Thyroid gland (tissue), 4 donors: Measurements from ENCODE around the gene GRXCR2. TPM values are rescaled to one million over a fixed set of nuclear protein-coding genes. Genes with fewer than 3 reads are reported as not detected.
"Not testable (repeated sequence)": the region's sequence is repeated elsewhere in the genome, so short reads cannot be mapped to it uniquely, and the experiment has no call there.

Experiments
- DNase-seq, 2 donors: peaks; one replicate each; pipeline ENCODE4 v3.0.0-alpha.2; 2019
- H3K27ac ChIP-seq, 3 donors: fragments of 200-600 bp; sonication (generic); 1 replicate in 2 of 3; 2 replicates in 1 of 3; pipeline ENCODE4 v1.5.1; 2016 to 2019; ENCODE audit warnings: mild to moderate bottlenecking in 1 of 3, moderate library complexity in 1 of 3
- H3K27me3 ChIP-seq: fragments of 200-600 bp; sonication (generic); one replicate; pipeline ENCODE4 v1.5.1; 2019
- H3K36me3 ChIP-seq, 2 donors: fragments of 200-600 bp; sonication (generic); one replicate each; pipeline ENCODE4 v1.5.1; 2016 to 2019
- H3K4me1 ChIP-seq, 2 donors: fragments of 200-600 bp; sonication (generic); one replicate each; pipeline ENCODE4 v1.5.1; 2017 to 2019
- H3K4me3 ChIP-seq, 3 donors: fragments of 200-600 bp; sonication (generic); replicated peaks in 1 of 3; 1 replicate in 2 of 3; 2 replicates in 1 of 3; pipeline ENCODE4 v1.5.1; 2016; ENCODE audit warnings: mild to moderate bottlenecking in 1 of 3
- H3K9me3 ChIP-seq: fragments of 200-600 bp; sonication (generic); one replicate; pipeline ENCODE4 v1.5.1; 2017
- CTCF ChIP-seq, 6 experiments: fragments of 200-600 bp in 3 of 6; fragments of 450-650 bp in 3 of 6; sonication (generic) in 3 of 6; IDR thresholded peaks; one replicate each; pipeline ENCODE4 v1.5.1; 2016 to 2019; ENCODE audit warnings: antibody characterized with exemption in 6 of 6, mild to moderate bottlenecking in 2 of 6, inconsistent platforms in 1 of 6, moderate library complexity in 1 of 6
- POLR2A ChIP-seq, 2 donors: fragments of 450-650 bp; IDR thresholded peaks; one replicate each; pipeline ENCODE4 v1.6.1; 2017; ENCODE audit warnings: antibody characterized with exemption in 2 of 2, mild to moderate bottlenecking in 2 of 2, moderate library complexity in 1 of 2
- WGBS, 2 donors: methylation state at CpG; one replicate each; pipeline ENCODE4 v1.1.5; 2017; 5-methylcytosine and 5-hydroxymethylcytosine counted together
- intact Hi-C: fragments of 100-400 bp; cut with DNase I; formaldehyde crosslinking; loops from one replicate; pipeline ENCODE4 v1.15.1; 2023
- total RNA-seq, 4 donors: library from RNA; depleted of rRNA; stranded (reverse); fragments of >200 nt; gene quantifications; one replicate each; pipeline ENCODE4 v1.2.3, GENCODE V29; 2016

Gene GRXCR2
- total RNA-seq, 4 donors from 2014 or later = 0.13 TPM; not detected in 3

- TF ChIP-seq CTCF (IDR thresholded peaks at IDR 0.05) = no peak
- TF ChIP-seq POLR2A (IDR thresholded peaks at IDR 0.05) = no peak
- 76 to 77% methylated on average over 3 of the region's 3 CpGs for whole genome bisulfite sequencing, 2 donors
- no peak for DNase-seq
- Histone ChIP-seq H3K4me1 (no peaks in the 10 kb centered on the region), H3K27me3 (no peaks in the 10 kb centered on the region), H3K9me3 (no peaks in the 10 kb centered on the region), H3K4me3 (no peak overlapping the region), H3K36me3 (no peaks in the 10 kb centered on the region), H3K27ac (no peak overlapping the region)
- intact Hi-C loops = no loop called here
Observed at GRCh38 chr5:145903867-145904266, 31.1 kb upstream of the GRXCR2 start.

GRCh38 chr5:145903113-145903512 lies 30.3 kb upstream of the GRXCR2 start:
- Histone ChIP-seq H3K9me3 (no peaks in the 10 kb centered on the region), H3K4me3 (no peak overlapping the region), H3K27me3 (no peaks in the 10 kb centered on the region), H3K4me1 (no peaks in the 10 kb centered on the region), H3K27ac (no peak overlapping the region), H3K36me3 (no peaks in the 10 kb centered on the region)
- 75 to 88% methylated on average over 3 of the region's 3 CpGs for WGBS, 2 donors
- intact Hi-C loops = no loop called here
- TF ChIP-seq CTCF (IDR thresholded peaks at IDR 0.05) = peak in 1 of 6 experiments; percentile 16
- no peak for TF ChIP-seq POLR2A (IDR thresholded peaks at IDR 0.05)
- no peak for DNase-seq

- Histone ChIP-seq H3K27me3 (no peaks in the 10 kb centered on the region), H3K4me1 (no peaks in the 10 kb centered on the region), H3K9me3 (no peaks in the 10 kb centered on the region), H3K4me3 (no peak overlapping the region), H3K27ac (no peak overlapping the region), H3K36me3 (no peaks in the 10 kb centered on the region)
- DNase-seq = no peak
- TF ChIP-seq POLR2A (IDR thresholded peaks at IDR 0.05) (no peak), CTCF (IDR thresholded peaks at IDR 0.05) (no peak)
- 90 to 97% methylated on average over 1 of the region's 1 CpG for WGBS, 2 donors
- intact Hi-C loops = no loop called here
Observed at GRCh38 chr5:145902421-145902820, 29.6 kb upstream of the GRXCR2 start.

GRCh38 chr5:145898171-145898570 lies 25.4 kb upstream of the GRXCR2 start:
- Histone ChIP-seq H3K27me3 (no peaks in the 10 kb centered on the region), H3K4me1 (no peaks in the 10 kb centered on the region), H3K4me3 (no peak overlapping the region), H3K36me3 (no peaks in the 10 kb centered on the region), H3K27ac (no peak overlapping the region), H3K9me3 (no peaks in the 10 kb centered on the region)
- intact Hi-C loops = no loop called here
- TF ChIP-seq POLR2A (IDR thresholded peaks at IDR 0.05) = no peak
- no peak for TF ChIP-seq CTCF (IDR thresholded peaks at IDR 0.05)
- DNase-seq = no peak

GRCh38 chr5:145891378-145891777 lies 18.6 kb upstream of the GRXCR2 start:
- H3K4me1 ChIP-seq, H3K9me3 ChIP-seq, H3K27ac ChIP-seq, DNase-seq, H3K36me3 ChIP-seq, intact Hi-C loops, H3K4me3 ChIP-seq, H3K27me3 ChIP-seq: not testable (repeated sequence)
- WGBS, 2 donors = 93 to 98% methylated on average over 10 of the region's 10 CpGs

GRCh38 chr5:145889611-145890010 lies 16.8 kb upstream of the GRXCR2 start:
- WGBS, 2 donors = 83 to 95% methylated on average over 2 of the region's 2 CpGs
- no peak for TF ChIP-seq CTCF (IDR thresholded peaks at IDR 0.05)
- intact Hi-C loops = no loop called here
- Histone ChIP-seq H3K9me3 (no peaks in the 10 kb centered on the region), H3K4me1 (no peaks in the 10 kb centered on the region), H3K27me3 (no peaks in the 10 kb centered on the region), H3K36me3 (no peaks in the 10 kb centered on the region), H3K4me3 (no peak overlapping the region), H3K27ac (no peak overlapping the region)
- no peak for DNase-seq
